Breast epithelium (tissue), 4 donors: Measurements from ENCODE around the gene LCT. TPM values are rescaled to one million over a fixed set of nuclear protein-coding genes. Genes with fewer than 3 reads are reported as not detected.

ENCODE experiments used
- DNase-seq, 2 donors: peaks; one replicate each; pipeline ENCODE4 v3.0.0-alpha.2; 2019; ENCODE audit warnings: low spot score in 2 of 2
- H3K27ac ChIP-seq, 2 donors: fragments of 200-600 bp; sonication (generic) in 1 of 2; one replicate each; pipeline ENCODE4 v1.5.1; 2016 to 2019; ENCODE audit warnings: mild to moderate bottlenecking in 1 of 2
- H3K27me3 ChIP-seq, 2 donors: fragments of 200-600 bp; sonication (generic) in 1 of 2; one replicate each; pipeline versions ENCODE4 v1.5.1 to v1.6.0; 2017 to 2019; ENCODE audit warnings: control low read depth in 1 of 2, mild to moderate bottlenecking in 1 of 2
- H3K36me3 ChIP-seq: fragments of 200-600 bp; one replicate; pipeline ENCODE4 v1.5.1; 2019
- H3K4me1 ChIP-seq, 2 donors: fragments of 200-600 bp; sonication (generic); one replicate each; pipeline ENCODE4 v1.5.1; 2016 to 2019; ENCODE audit warnings: control low read depth in 1 of 2
- H3K4me3 ChIP-seq, 3 donors: fragments of 200-600 bp; sonication (generic); 1 replicate in 2 of 3; 2 replicates in 1 of 3; pipeline ENCODE4 v1.5.1; 2016 to 2019; ENCODE audit warnings: mild to moderate bottlenecking in 3 of 3, moderate library complexity in 2 of 3
- H3K9me3 ChIP-seq, 2 donors: fragments of 200-600 bp; sonication (generic) in 1 of 2; one replicate each; pipeline ENCODE4 v1.5.1; 2016 to 2019; ENCODE audit warnings: control low read depth in 1 of 2
- CTCF ChIP-seq, 3 donors: fragments of 450-650 bp; IDR thresholded peaks; one replicate each; pipeline ENCODE4 v1.5.1; 2016 to 2017; ENCODE audit warnings: antibody characterized with exemption in 3 of 3, mild to moderate bottlenecking in 3 of 3, moderate library complexity in 3 of 3
- POLR2A ChIP-seq: fragments of 450-650 bp; IDR thresholded peaks from one replicate; pipeline ENCODE4 v1.6.1; 2016; ENCODE audit warnings: antibody characterized with exemption, mild to moderate bottlenecking, moderate library complexity
- POLR2AphosphoS5 ChIP-seq, 3 donors: sonication (generic); formaldehyde crosslinking; IDR thresholded peaks; one replicate each; pipeline ENCODE4 v1.6.1; 2017; ENCODE audit warnings: antibody characterized with exemption in 3 of 3
- intact Hi-C: fragments of 100-400 bp; cut with DNase I; formaldehyde crosslinking; loops from one replicate; pipeline ENCODE4 v1.15.1; 2023; ENCODE audit warnings: low total_unique reads
- total RNA-seq, 3 donors: library from RNA; depleted of rRNA; stranded (reverse); fragments of >200 nt; gene quantifications; one replicate each; pipeline ENCODE4 v1.1.0, GENCODE V29; 2016

LCT gene
- total RNA-seq, 3 donors from 2014 or later = not detected

DNA sequence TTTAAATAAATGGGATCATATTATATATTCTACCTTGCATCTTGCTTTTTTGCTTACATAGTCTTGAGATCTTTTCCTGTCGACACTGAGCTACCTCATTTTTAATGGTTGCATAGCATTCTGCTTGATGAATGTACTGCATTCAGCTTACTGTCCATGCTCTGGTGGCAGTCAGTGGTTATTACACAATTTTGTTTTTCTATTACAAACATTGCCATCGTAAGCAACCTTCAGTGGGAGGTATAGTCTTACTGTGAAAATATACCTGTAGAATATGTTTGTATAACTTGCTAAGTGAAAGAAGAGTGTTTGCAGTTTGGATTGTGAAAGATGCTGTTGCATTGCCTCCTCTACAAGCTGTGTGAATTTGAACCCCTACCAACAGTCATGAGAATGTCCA, 52.0 kb downstream of the LCT start:
- intact Hi-C loops = no loop called here
- no peaks in the 10 kb centered on the region for H3K36me3 ChIP-seq
- TF ChIP-seq CTCF (IDR thresholded peaks at IDR 0.05) (no peak), POLR2AphosphoS5 (IDR thresholded peaks at IDR 0.05) (no peak), POLR2A (no peak)
- H3K4me1 ChIP-seq = no peaks in the 10 kb centered on the region
- H3K4me3 ChIP-seq = no peak overlapping the region
- peaks cover 0 to 4% of the 10 kb centered on the region in 2 donors for H3K9me3 ChIP-seq
- H3K27ac ChIP-seq = no peak overlapping the region
- no peaks in the 10 kb centered on the region for H3K27me3 ChIP-seq
- DNase-seq = no peak

- no peaks in the 10 kb centered on the region for H3K27me3 ChIP-seq
- no peak for DNase-seq
- H3K27ac ChIP-seq = no peak overlapping the region
- no peak for TF ChIP-seq POLR2A
- TF ChIP-seq CTCF (IDR thresholded peaks at IDR 0.05) = no peak
- TF ChIP-seq POLR2AphosphoS5 (IDR thresholded peaks at IDR 0.05) = no peak
- no peak overlapping the region for H3K4me3 ChIP-seq
- H3K9me3 ChIP-seq = peaks cover 0 to 4% of the 10 kb centered on the region in 2 donors
- intact Hi-C loops = no loop called here
- H3K4me1 ChIP-seq = no peaks in the 10 kb centered on the region
- peaks cover 12% of the 10 kb centered on the region for H3K36me3 ChIP-seq
These were observed 53.5 kb downstream of the LCT start for GRCh38 chr2:135783439-135783838.

DNA sequence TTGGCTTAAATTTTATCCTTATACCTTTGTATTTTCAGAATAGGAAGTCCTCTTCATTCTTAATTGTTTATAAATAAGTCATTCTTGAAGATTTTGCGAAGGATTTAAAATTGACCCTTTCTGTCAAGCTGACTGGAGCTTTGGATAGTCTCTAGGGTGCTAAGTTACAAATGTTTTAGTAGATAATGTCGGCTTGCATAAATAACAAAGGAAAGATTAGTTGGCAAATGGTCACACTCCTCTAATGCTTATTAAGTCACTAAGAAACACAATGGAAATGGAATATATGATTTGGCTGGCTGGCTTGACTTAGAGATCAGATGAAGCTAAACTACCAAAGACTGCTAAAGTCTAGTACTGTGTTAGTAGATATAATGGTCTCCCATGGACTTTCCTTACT, 54.8 kb downstream of the LCT start:
- Histone ChIP-seq H3K27me3 (no peaks in the 10 kb centered on the region), H3K27ac (no peak overlapping the region), H3K36me3 (peaks cover 13% of the 10 kb centered on the region), H3K4me1 (no peaks in the 10 kb centered on the region), H3K9me3 (peaks cover 0 to 4% of the 10 kb centered on the region in 2 donors), H3K4me3 (no peak overlapping the region)
- intact Hi-C loops = no loop called here
- TF ChIP-seq POLR2AphosphoS5 (IDR thresholded peaks at IDR 0.05) = no peak
- TF ChIP-seq CTCF (IDR thresholded peaks at IDR 0.05) = no peak
- no peak for TF ChIP-seq POLR2A
- no peak for DNase-seq

GRCh38 chr2:135776367-135776766, 60.6 kb downstream of the LCT start:
- no peak overlapping the region for H3K4me3 ChIP-seq
- peaks cover 13% of the 10 kb centered on the region for H3K36me3 ChIP-seq
- no peak overlapping the region for H3K27ac ChIP-seq
- no peaks in the 10 kb centered on the region for H3K27me3 ChIP-seq
- TF ChIP-seq POLR2AphosphoS5 (IDR thresholded peaks at IDR 0.05) (no peak), CTCF (IDR thresholded peaks at IDR 0.05) (no peak), POLR2A (no peak)
- intact Hi-C loops = no loop called here
- no peaks in the 10 kb centered on the region for H3K9me3 ChIP-seq
- no peaks in the 10 kb centered on the region for H3K4me1 ChIP-seq
- DNase-seq = no peak

- no peaks in the 10 kb centered on the region for H3K4me1 ChIP-seq
- intact Hi-C loops = no loop called here
- no peak overlapping the region for H3K4me3 ChIP-seq
- DNase-seq = no peak
- H3K9me3 ChIP-seq = no peaks in the 10 kb centered on the region
- TF ChIP-seq POLR2AphosphoS5 (IDR thresholded peaks at IDR 0.05) = no peak
- no peak for TF ChIP-seq POLR2A
- no peak for TF ChIP-seq CTCF (IDR thresholded peaks at IDR 0.05)
- no peaks in the 10 kb centered on the region for H3K27me3 ChIP-seq
- peaks cover 19% of the 10 kb centered on the region for H3K36me3 ChIP-seq
- H3K27ac ChIP-seq = no peak overlapping the region
These were observed 61.6 kb downstream of the LCT start for GRCh38 chr2:135775420-135775819.
